Fibroblast of mammary gland (primary cell): ENCODE measurements around the gene IFFO2.

Experiments used
- DNase-seq: peaks from one replicate; pipeline ENCODE4 v3.0.0-alpha.2; 2010; ENCODE audit warnings: low read depth
- H3K4me3 ChIP-seq: 2 replicates; pipeline ENCODE4 v1.5.1; 2011; ENCODE audit warnings: low read depth, mild to moderate bottlenecking, low read length, moderate library complexity; ENCODE audit not compliant: control insufficient read depth
- TF ChIP-seq, protein P1 (sequence below): conservative IDR thresholded peaks from 2 replicates; pipeline ENCODE4 v1.5.1; 2011; ENCODE audit warnings: low read depth, low read length, inconsistent platforms; ENCODE audit not compliant: control insufficient read depth, insufficient read depth

Gene IFFO2

DNA sequence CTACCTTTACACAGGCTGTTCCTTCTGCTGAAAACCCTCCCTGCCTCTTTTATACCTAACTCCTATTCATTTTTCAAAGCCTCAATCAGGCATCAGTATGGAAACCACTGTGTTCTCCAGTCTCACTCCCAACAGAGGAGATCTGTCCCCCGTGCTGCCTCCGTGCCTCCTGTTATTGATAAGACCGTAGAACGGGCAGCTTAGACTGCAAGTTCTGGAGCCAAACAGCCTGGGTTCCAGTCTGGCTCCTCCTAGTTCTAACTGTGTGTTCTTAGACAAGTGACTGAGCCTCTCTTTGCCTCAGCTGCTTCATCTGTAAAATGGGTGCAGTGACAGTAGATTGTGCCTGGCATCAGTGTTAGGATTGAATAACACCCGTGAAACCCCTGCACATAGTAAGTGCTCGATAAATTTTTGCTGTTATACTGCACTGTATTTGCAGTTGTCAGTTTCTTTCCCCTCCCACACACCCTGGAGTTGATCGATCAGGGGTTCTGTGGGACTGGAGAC, 17.0 kb upstream of the IFFO2 start:
- no peak for DNase-seq
- TF ChIP-seq, protein P1, sequence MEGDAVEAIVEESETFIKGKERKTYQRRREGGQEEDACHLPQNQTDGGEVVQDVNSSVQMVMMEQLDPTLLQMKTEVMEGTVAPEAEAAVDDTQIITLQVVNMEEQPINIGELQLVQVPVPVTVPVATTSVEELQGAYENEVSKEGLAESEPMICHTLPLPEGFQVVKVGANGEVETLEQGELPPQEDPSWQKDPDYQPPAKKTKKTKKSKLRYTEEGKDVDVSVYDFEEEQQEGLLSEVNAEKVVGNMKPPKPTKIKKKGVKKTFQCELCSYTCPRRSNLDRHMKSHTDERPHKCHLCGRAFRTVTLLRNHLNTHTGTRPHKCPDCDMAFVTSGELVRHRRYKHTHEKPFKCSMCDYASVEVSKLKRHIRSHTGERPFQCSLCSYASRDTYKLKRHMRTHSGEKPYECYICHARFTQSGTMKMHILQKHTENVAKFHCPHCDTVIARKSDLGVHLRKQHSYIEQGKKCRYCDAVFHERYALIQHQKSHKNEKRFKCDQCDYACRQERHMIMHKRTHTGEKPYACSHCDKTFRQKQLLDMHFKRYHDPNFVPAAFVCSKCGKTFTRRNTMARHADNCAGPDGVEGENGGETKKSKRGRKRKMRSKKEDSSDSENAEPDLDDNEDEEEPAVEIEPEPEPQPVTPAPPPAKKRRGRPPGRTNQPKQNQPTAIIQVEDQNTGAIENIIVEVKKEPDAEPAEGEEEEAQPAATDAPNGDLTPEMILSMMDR, result no peak

DNA sequence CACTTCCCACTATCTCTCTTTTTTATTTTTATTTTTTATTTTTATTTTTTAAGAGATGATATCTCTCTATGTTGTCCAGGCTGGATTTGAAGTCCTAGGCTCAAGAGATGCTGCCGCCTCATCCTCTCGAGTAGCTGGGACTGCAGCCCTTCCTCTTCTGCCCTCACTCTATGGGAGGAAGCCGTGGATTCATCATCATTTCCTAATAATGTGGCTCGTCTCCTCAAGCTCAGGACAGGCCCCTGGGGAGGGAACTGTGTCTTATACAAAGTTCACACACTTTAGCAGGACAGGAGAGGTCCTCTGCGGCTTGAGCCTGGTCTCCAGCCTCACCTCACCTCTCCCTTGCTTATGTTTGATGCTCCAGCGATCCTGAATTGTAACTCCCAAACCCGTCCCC, 16.5 kb upstream of the IFFO2 start:
- TF ChIP-seq, protein P1, result no peak
- DNase-seq, result no peak
- H3K4me3 ChIP-seq, result no peak overlapping the region

More for the DNA sequence above, 17.0 kb upstream of the IFFO2 start:
- no peak overlapping the region for H3K4me3 ChIP-seq

DNA sequence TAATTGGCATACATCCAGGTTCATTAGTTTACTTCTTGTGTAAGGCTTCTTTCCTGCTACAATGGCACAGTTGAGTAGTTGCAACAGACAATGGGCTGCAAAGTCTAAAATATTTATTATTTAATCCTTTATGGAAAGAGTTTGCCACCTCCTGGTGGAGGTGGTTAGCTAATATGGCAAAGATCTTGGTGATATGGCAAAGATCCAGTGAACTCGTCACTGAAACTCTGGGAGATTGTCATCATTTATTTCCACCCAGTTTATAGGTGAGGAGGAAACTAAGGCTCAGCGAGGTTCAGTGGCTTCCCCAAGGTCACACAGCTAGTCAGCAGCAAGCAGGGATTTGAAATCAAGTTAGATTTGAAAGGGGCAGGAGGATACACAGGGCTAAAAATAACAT, 16.1 kb upstream of the IFFO2 start:
- DNase-seq, result peak; percentile 55
- TF ChIP-seq, protein P1, result peak; percentile 37
- no peak overlapping the region for H3K4me3 ChIP-seq

DNA sequence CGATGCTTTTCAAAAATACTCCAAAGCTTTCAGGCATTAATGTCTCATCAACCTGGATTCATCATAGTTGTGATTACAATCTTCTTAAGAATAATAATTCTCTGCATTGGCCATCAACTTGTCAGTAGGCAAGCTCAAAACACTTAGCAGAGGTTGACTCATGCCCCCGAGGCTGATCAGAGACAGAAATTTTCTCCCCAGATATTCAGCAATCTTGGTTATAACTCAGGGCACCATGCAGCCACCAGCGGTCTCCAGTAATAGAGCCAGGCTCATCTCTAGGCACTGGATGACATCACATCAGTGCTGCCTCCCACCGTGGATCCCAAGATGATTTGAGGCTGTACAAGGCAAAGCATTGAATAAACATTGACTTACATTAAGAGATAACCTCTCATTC, 14.3 kb upstream of the IFFO2 start:
- DNase-seq, result no peak
- H3K4me3 ChIP-seq, result no peak overlapping the region
- TF ChIP-seq, protein P1, result no peak

DNA sequence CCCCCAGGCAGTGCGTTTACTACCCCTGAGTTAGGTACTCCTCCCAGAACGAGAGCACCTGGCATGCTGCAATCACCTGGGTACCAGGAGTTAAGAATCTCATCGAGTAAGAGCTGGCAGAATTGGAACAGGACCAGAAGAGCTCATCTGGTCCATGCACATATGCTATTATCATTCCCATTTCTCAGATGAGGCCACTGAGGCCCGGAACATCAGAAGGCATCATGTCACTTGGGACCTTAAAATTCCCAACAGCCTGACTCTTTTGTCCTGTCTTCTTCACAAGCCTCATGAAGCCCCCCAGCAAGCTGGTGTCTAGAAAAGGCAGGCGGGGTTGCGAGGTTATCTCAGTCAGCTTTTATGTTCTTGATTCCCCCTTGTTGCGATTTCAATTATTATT, 13.9 kb upstream of the IFFO2 start:
- TF ChIP-seq, protein P1, result no peak
- DNase-seq, result no peak
- H3K4me3 ChIP-seq, result no peak overlapping the region

DNA sequence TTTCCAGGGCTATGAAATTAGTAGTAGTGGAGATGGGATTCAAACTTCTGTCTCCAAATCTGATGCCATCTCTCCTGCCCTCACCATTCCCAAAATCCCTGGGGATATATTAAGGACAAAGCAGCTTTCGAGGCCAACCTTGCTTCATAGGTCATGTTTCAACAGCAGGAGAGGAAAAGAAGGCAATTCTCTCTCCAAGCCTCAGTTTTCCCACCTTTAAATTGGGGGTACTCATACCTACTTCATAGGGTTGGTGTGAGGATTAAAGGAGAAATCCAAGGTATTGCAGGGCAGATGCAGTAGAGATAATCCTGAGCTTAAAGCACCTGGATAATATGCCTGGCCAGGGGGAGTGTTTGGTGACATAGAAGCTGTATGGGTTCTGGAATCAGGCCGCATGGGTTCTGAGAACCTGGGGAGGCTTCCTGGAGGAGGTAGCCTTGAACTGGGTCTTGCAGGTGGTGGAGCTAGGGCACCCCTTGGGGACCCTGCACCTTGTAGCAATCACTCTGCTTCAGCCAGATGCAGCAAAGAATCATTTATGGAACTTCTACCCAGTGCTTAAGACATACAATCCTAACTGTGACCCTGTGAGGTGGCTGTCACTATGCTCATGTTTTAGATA, 10.7 kb upstream of the IFFO2 start:
- H3K4me3 ChIP-seq, result no peak overlapping the region
- DNase-seq, result no peak
- TF ChIP-seq, protein P1, result no peak
